ENCODE results near the gene TRMO.

DNA sequence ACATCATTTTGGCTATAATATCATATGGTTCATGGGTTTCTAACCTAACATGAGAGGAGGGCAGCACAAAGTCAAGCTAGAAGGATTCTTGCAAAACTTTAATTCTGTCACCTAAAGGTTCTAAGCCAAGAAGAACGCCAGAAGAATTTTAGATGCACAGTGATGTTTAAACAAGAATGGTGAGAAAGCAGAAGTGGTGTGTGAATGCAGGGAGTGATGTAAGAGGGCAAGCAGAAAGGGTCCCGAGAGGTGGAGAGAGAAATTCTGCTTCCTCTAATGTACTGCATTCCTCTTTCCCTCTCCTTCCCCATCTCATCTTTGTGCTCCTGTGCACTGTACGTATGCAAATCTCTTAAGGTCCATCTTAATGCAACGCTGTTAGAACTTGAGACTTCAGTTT, 2.1 kb upstream of the TRMO start:
- TF ChIP-seq, protein P1, sequence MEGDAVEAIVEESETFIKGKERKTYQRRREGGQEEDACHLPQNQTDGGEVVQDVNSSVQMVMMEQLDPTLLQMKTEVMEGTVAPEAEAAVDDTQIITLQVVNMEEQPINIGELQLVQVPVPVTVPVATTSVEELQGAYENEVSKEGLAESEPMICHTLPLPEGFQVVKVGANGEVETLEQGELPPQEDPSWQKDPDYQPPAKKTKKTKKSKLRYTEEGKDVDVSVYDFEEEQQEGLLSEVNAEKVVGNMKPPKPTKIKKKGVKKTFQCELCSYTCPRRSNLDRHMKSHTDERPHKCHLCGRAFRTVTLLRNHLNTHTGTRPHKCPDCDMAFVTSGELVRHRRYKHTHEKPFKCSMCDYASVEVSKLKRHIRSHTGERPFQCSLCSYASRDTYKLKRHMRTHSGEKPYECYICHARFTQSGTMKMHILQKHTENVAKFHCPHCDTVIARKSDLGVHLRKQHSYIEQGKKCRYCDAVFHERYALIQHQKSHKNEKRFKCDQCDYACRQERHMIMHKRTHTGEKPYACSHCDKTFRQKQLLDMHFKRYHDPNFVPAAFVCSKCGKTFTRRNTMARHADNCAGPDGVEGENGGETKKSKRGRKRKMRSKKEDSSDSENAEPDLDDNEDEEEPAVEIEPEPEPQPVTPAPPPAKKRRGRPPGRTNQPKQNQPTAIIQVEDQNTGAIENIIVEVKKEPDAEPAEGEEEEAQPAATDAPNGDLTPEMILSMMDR (IDR thresholded peaks at IDR 0.05; ENCODE audit: low read depth, low read length), result no peak
- no peak for TF ChIP-seq EZH2phosphoT487 (IDR thresholded peaks at IDR 0.05; ENCODE audit: low read depth)

All from OCI-LY3 (cell line).